Measurements from ENCODE around the gene HMCN2. TPM values are rescaled to one million over a fixed set of nuclear protein-coding genes. Genes with fewer than 3 reads are reported as not detected.
"Not testable (repeated sequence)": the region's sequence is repeated elsewhere in the genome, so short reads cannot be mapped to it uniquely, and the experiment has no call there.

HMCN2 gene
- total RNA-seq, 1 donor from 2014 or later: 9.3 TPM

- no peaks in the 10 kb centered on the region for H3K36me3 Mint-ChIP-seq (ENCODE audit: unreplicated experiment)
- peaks cover 1% of the 10 kb centered on the region for H3K27me3 Mint-ChIP-seq (ENCODE audit: unreplicated experiment)
- no peaks in the 10 kb centered on the region for H3K4me1 Mint-ChIP-seq (ENCODE audit: low read depth, unreplicated experiment)
- peaks cover 3% of the 10 kb centered on the region for H3K9me3 Mint-ChIP-seq (ENCODE audit: unreplicated experiment)
- no peak for TF ChIP-seq CTCF (IDR thresholded peaks at IDR 0.05; ENCODE audit: partially characterized antibody, unreplicated experiment)
- H3K4me3 Mint-ChIP-seq (ENCODE audit: unreplicated experiment): no peak overlapping the region
- no peak for DNase-seq
- no peak overlapping the region for H3K27ac Mint-ChIP-seq (ENCODE audit: unreplicated experiment)
Measured at GRCh38 chr9:130254747-130255630, 10.6 kb upstream of the HMCN2 start.

GRCh38 chr9:130255631-130256134 is 9.9 kb upstream of the HMCN2 start:
- no peak for TF ChIP-seq CTCF (IDR thresholded peaks at IDR 0.05; ENCODE audit: partially characterized antibody, unreplicated experiment)
- Mint-ChIP-seq H3K36me3 (ENCODE audit: unreplicated experiment) (no peaks in the 10 kb centered on the region), H3K4me1 (ENCODE audit: low read depth, unreplicated experiment) (no peaks in the 10 kb centered on the region), H3K4me3 (ENCODE audit: unreplicated experiment) (no peak overlapping the region), H3K9me3 (ENCODE audit: unreplicated experiment) (peaks cover 1% of the 10 kb centered on the region), H3K27me3 (ENCODE audit: unreplicated experiment) (peaks cover 1% of the 10 kb centered on the region), H3K27ac (ENCODE audit: unreplicated experiment) (no peak overlapping the region)
- DNase-seq: no peak

- Mint-ChIP-seq H3K4me1 (ENCODE audit: low read depth, unreplicated experiment) (no peaks in the 10 kb centered on the region), H3K9me3 (ENCODE audit: unreplicated experiment) (peaks cover under 1% of the 10 kb centered on the region), H3K27me3 (ENCODE audit: unreplicated experiment) (peaks cover 1% of the 10 kb centered on the region), H3K27ac (ENCODE audit: unreplicated experiment) (no peak overlapping the region), H3K36me3 (ENCODE audit: unreplicated experiment) (no peaks in the 10 kb centered on the region), H3K4me3 (ENCODE audit: unreplicated experiment) (no peak overlapping the region)
- no peak for TF ChIP-seq CTCF (IDR thresholded peaks at IDR 0.05; ENCODE audit: partially characterized antibody, unreplicated experiment)
- DNase-seq: no peak
Measured at GRCh38 chr9:130256644-130257043, 8.9 kb upstream of the HMCN2 start.

GRCh38 chr9:130258137-130258536 is 7.4 kb upstream of the HMCN2 start:
- not testable (repeated sequence) for H3K4me3 Mint-ChIP-seq (ENCODE audit: unreplicated experiment); H3K4me1 Mint-ChIP-seq (ENCODE audit: low read depth, unreplicated experiment); DNase-seq

GRCh38 chr9:130259044-130259443 is 6.5 kb upstream of the HMCN2 start:
- no peaks in the 10 kb centered on the region for H3K36me3 Mint-ChIP-seq (ENCODE audit: unreplicated experiment)
- no peak overlapping the region for H3K27ac Mint-ChIP-seq (ENCODE audit: unreplicated experiment)
- H3K9me3 Mint-ChIP-seq (ENCODE audit: unreplicated experiment): peaks cover 3% of the 10 kb centered on the region
- no peak overlapping the region for H3K4me3 Mint-ChIP-seq (ENCODE audit: unreplicated experiment)
- no peaks in the 10 kb centered on the region for H3K4me1 Mint-ChIP-seq (ENCODE audit: low read depth, unreplicated experiment)
- no peak for DNase-seq
- peaks cover 8% of the 10 kb centered on the region for H3K27me3 Mint-ChIP-seq (ENCODE audit: unreplicated experiment)
- no peak for TF ChIP-seq CTCF (IDR thresholded peaks at IDR 0.05; ENCODE audit: partially characterized antibody, unreplicated experiment)

More at GRCh38 chr9:130258137-130258536, 7.4 kb upstream of the HMCN2 start:
- H3K27me3 Mint-ChIP-seq (ENCODE audit: unreplicated experiment); H3K27ac Mint-ChIP-seq (ENCODE audit: unreplicated experiment); H3K9me3 Mint-ChIP-seq (ENCODE audit: unreplicated experiment); H3K36me3 Mint-ChIP-seq (ENCODE audit: unreplicated experiment): not testable (repeated sequence)

Measured in glutamatergic neuron (in vitro differentiated cells).